Fibroblast of skin of left quadriceps (primary cell): Measurements from ENCODE around the gene PPM1M.

Experiments used
- DNase-seq, 2 experiments: peaks; one replicate each; pipeline ENCODE4 v3.0.0-alpha.2; 2013; ENCODE audit warnings: low read depth in 2 of 2

PPM1M gene

GRCh38 chr3:52230461-52230860 lies 15.1 kb upstream of the PPM1M start:
- DNase-seq, result no peak

DNA sequence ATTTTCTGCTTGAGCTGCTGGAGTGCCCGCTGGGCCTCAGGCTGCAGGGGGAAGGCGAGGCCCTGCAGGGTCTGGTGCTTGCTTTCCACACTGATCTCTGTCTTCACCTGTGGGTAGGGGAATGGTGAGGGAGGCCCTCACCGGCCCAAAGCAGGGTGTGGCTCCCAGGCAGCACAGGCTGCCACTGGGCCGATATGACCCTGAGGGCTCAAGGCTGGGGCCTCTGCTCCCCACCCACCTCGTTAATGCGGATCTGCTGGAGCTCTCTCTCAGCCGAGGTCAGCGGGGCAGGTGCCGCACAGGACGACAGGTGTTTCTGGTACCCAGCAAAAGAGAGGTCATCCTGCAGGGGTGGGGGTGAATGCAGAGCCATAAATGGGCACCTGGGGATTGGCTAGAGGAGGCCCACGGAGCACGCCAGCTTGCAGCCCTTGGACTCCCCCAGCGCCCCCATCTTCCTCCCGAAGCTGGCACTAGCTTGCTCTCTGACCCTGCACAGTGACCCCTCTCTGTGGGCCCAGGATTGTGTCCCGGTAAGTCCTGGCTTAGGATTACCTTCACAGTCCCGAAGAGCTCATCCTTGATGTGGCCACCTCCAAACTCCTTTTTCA lies 14.6 kb upstream of the PPM1M start:
- DNase-seq, result no peak

DNA sequence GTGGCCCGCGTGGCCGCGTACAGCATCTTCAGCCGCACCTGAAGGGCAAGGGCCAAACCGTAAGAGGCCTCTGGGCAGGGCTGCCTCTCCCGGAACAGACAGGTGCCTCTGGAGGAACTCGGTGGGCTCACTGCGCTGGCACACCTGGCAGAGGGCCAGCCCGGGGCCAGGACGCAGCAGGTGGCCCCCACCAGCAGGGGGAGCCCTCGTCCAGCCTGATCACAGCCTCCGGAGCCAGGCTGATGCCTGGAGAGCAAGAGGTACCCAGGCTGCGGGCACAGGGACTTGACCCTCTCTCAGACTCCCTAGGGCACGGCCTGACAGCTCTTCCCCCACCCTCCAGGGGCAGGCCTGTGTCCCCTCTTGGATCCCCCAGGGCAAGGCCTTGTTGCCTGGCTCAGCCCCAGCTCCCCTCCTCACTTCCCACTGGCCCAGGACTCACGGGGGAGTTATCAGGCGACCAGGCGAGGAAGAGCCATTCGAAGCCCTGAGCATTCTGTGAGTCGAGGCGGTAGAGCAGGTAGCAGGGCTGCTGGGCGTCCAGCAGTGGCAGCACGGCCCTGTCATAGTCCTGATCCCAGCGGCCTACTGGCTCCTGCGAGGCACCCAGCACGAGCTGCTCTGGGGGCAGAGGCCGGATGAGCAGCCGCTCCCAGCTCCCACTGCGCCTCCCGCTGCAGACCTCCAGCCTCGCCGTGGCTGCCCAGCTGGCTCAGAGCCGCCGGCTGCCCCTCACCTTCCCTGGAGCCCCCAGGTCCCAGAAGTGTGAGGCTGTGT lies 13.9 kb upstream of the PPM1M start:
- no peak for DNase-seq

GRCh38 chr3:52232279-52233107 lies 13.1 kb upstream of the PPM1M start:
- no peak for DNase-seq

GRCh38 chr3:52233108-52233591 lies 12.4 kb upstream of the PPM1M start:
- DNase-seq, result no peak

DNA sequence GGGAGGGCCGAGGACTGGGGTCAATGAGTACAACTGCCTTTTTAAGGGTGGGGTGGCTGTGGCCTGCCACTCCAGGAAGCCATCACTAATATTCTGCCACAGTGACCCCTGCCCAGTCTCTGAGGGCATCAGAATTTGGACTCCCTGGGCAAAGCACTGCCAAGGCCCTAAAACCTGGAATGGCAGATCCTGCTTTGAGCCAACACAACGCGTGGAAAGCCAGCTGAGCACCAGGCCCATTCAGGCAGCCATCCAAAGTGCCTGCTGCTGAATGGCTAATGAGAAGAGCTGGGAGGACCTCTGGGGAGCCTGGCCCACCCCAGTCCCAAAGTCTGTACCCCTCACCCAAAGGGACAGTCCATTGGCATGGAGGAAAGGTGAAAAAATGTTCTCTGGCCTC lies 11.6 kb upstream of the PPM1M start:
- no peak for DNase-seq

- DNase-seq, result no peak
These were observed 10.8 kb upstream of the PPM1M start for GRCh38 chr3:52234516-52235447.

DNA sequence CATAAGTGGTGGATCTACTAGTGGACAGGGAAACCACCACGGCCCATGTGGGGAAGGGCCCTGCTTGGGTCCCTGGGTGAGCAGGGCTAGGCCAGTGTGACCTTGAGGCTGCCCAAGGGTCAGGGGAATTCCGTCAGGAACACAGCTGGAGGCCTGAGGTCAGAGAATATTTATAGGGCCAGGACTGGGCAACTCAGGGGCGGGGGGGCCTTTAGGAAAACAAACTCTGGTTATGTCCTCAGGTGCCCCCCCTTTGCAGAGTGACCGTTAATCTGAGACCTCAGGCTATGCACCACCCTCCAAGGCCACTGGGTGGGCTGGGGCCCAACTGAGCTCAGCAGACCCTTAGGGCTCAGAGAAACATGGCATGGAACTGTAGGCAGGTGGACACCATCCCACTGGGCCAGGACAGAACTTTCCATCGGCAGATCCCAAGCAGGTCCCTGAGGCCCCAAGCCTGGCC lies 9.1 kb upstream of the PPM1M start:
- DNase-seq, result no peak

DNA sequence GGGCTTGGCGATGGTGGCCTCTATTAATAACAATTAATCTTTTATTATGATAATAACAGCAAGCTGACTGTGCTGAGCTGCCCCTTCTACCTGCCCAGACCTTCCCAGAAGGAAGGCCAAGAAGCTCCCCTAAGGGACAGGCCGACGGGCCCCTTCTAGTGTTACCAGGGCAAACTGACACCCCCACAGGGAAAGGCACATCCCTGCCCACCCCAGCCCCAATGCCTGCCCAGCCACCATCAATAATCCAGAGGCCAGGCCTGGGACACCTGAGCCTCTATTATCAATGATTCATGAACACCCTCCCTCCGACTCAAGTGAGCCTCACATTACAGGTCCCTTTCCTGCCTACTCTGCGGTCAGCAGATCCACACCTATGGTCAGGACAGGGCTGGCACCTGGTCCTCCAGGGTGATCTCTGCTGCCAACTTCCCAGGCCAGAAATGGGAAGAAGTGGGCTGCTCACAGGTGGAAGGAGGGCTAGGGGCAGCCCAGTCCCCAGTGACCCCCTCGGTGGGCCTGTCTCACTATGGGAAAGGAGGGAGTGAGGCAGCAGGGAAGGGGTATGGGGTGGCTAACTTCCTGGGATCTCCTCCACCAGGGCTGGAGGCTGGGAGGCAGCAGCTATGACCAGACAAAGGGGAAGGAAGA lies 8.4 kb upstream of the PPM1M start:
- no peak for DNase-seq

DNA sequence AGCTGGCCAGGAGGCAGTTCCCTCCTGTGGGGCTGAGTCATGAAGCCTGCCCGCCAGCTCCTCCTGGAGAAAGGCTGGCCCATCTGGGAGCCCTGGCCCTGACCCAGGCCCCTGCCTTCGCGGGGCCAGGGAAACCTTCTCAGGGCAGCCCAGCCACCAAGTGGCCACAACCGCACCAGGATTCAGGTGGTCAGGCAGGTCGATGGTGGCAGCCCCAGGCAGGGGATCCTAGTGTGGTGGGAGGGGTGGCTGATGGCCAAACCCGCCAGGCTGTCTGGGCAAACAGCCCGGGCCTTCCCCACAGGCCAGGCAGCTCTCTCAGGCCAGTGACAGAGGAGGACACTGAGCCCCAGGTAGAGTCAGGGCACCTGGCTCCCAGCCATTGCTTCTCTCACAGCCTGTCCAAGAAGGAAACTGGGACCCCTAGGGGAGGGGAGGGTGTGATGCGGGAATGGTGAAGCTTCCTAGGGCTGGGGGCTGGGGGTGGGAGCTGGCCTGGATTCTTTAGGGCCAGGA lies 7.8 kb upstream of the PPM1M start:
- DNase-seq, result peak; percentile 49 to 61

DNA sequence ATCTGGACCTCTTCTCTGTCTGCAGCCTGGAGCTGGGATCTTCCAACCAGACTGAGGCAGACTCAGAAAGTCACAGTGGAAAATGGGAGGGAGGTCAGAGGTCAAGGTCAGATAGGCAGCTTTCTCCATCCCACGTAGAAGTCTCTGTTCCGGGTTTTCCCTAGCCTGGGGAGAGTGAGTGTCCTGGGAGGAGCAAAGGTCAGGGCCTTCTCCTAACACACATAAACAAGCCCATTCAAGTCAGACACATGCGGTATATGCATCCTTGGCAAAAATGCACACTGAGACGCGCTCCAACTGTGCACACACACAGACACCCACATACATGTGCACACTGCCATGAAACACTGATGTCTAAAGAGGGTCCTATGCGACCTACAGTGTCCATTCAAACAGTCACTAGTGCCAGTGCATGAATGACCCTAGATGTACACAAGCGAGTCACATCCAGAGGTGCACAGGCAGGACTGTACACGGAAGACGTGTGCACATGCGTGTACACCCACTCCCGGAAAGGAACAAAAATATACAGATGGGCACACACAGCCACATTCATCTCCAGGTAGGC lies 7.3 kb upstream of the PPM1M start:
- no peak for DNase-seq

GRCh38 chr3:52238761-52239701 lies 6.5 kb upstream of the PPM1M start, which contains the start of gene TWF2:
Gene TWF2, minus strand, starts transcription at chr3:52239158. Its CDS starts 142 bp downstream, at chr3:52239016.
- peak; percentile 57 to 62 for DNase-seq

- peak; percentile 74 to 78 for DNase-seq
These were observed 5.3 kb upstream of the PPM1M start for GRCh38 chr3:52240059-52240885.

GRCh38 chr3:52240886-52241370 lies 4.6 kb upstream of the PPM1M start:
- DNase-seq, result no peak

DNA sequence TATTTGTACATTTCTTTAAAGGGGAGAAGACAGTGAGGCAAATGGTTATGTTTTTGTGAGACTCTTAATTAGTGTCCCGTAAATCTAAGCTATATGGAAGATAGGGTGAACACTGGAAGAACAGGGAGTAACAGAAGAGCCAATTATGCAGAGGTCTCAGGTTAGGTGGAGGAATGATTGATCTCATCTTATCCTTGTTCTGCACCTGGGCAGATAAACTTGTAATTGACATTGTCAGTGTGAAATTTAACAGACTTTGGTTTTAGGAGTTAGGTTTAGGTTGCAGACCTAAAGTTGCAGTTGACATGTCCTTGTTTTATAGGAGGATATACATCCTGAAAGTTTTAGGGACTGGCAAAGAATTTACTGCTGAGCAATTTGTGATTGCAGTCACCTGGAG lies 3.5 kb upstream of the PPM1M start:
- DNase-seq, result no peak

DNA sequence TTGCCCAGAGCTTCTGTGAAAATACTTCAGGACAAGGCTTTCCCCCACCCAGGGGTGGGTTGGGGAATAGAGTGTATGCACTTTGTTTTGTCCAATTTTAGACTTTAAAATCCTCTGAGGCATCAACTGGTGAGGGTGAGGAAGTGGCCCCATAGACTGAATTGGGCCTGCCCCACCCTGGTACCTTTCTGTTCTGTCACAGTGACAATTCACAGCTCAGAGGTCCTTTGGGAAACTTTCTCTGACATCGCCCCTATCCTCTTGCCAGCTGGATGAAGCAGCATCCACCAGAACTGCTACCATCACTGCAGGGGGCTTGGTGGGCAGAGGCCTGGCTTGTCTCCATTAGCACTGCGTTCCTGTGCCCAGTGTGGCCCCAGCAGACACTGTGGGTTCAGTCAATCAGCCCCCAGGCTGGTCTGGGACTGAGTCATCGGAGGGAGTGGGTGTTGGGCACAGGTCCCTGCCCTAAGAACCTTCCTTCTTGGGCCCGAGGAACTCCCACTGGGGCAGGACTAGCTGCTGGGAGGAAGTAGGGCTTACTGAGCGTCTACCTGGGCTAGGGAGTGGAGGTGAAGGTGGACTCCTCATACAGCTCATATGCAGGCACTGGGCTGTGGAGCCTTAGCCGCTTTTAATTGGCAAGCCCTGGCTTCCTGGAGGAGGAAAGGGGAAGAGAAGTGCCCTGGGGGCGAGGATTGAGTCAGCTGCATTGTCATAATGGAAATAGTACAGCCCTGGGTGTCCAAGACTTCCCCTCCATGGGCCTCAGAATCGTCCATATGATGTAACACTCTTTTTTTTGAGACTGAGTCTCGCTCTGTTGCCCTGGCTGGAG lies 1.5 kb upstream of the PPM1M start:
- DNase-seq, result no peak

DNA sequence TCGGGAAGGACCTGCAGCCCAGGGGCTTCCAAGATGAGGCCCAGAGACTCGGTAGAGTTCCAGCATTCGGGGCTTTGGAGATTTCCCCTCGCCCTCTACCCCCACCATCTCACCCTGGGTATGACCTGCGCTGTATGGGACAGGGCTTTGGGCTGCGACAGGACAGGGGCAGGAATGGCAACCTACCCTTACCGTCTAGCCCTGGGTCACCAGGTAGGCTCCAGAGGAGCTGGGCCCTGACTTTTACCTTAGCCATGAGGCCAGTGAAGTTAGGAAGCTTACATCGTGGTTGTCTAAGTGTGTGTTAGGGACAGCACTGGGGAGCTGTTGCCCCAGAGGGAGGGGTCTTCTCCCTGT lies 683 bp downstream of the PPM1M start:
- no peak for DNase-seq
